WTC11 (cell line): ENCODE data around the gene ZNF324B. TPM values are rescaled to one million over a fixed set of nuclear protein-coding genes. Genes with fewer than 3 reads are reported as not detected.

ENCODE experiments used
- AFF4 ChIP-seq: sonication (generic); formaldehyde crosslinking; IDR thresholded peaks from 2 replicates; pipeline ENCODE4 v1.8.1; 2023; ENCODE audit warnings: mild to moderate bottlenecking, missing genetic modification reagents, borderline replicate concordance
- ATF2 ChIP-seq: sonication (generic); formaldehyde crosslinking; IDR thresholded peaks from 2 replicates; pipeline ENCODE4 v1.8.1; 2022; ENCODE audit warnings: low read depth, missing genetic modification reagents, borderline replicate concordance
- FOXP4 ChIP-seq: sonication (generic); formaldehyde crosslinking; IDR thresholded peaks from 2 replicates; pipeline ENCODE4 v1.8.0; 2022; ENCODE audit warnings: mild to moderate bottlenecking, missing genetic modification reagents
- NR3C1 ChIP-seq: sonication (generic); formaldehyde crosslinking; conservative IDR thresholded peaks from 2 replicates; pipeline ENCODE4 v1.8.1; 2023; ENCODE audit warnings: low read depth, mild to moderate bottlenecking, missing genetic modification reagents
- TCF7 ChIP-seq: sonication (generic); formaldehyde crosslinking; IDR thresholded peaks from 2 replicates; pipeline ENCODE4 v1.8.0; 2022; ENCODE audit warnings: mild to moderate bottlenecking, low read depth, missing genetic modification reagents, moderate library complexity
- USF1 ChIP-seq: sonication (generic); formaldehyde crosslinking; IDR thresholded peaks from 2 replicates; pipeline ENCODE4 v1.8.0; 2022; ENCODE audit warnings: mild to moderate bottlenecking, missing genetic modification reagents
- ZBTB21 ChIP-seq: sonication (generic); formaldehyde crosslinking; IDR thresholded peaks from 2 replicates; pipeline ENCODE4 v1.8.1; 2023; ENCODE audit warnings: mild to moderate bottlenecking, missing genetic modification reagents, borderline replicate concordance
- ZNF263 ChIP-seq: sonication (generic); formaldehyde crosslinking; IDR thresholded peaks from 2 replicates; pipeline ENCODE4 v1.8.1; 2022; ENCODE audit warnings: low read depth, mild to moderate bottlenecking, moderate library complexity, missing genetic modification reagents
- ZNF317 ChIP-seq: sonication (generic); formaldehyde crosslinking; IDR thresholded peaks from 2 replicates; pipeline ENCODE4 v1.8.1; 2023; ENCODE audit warnings: low read depth, mild to moderate bottlenecking, moderate library complexity, missing genetic modification reagents, borderline replicate concordance
- total RNA-seq: library from RNA; stranded (reverse); gene quantifications from 3 replicates; pipeline ENCODE4 v1.2.3, GENCODE V29; 2021
- TF ChIP-seq, protein P1 (sequence below): sonication (generic); formaldehyde crosslinking; IDR thresholded peaks from 2 replicates; pipeline ENCODE4 v1.8.0; 2023; ENCODE audit warnings: missing genetic modification reagents, mild to moderate bottlenecking, borderline replicate concordance
- TF ChIP-seq, protein P2 (sequence below): fragments of 250-450 bp; sonication (Bioruptor Pico); IDR thresholded peaks from 2 replicates; pipeline ENCODE4 v1.9.0; 2021; ENCODE audit warnings: mild to moderate bottlenecking, borderline replicate concordance
- TF ChIP-seq, protein P3 (sequence below): fragments of 250-450 bp; sonication (Bioruptor Pico); IDR thresholded peaks from 2 replicates; pipeline ENCODE4 v1.9.0; 2021; ENCODE audit warnings: mild to moderate bottlenecking
- TF ChIP-seq, protein P4 (sequence below): sonication (generic); formaldehyde crosslinking; IDR thresholded peaks from 2 replicates; pipeline ENCODE4 v1.8.1; 2022; ENCODE audit warnings: missing genetic modification reagents, borderline replicate concordance

Gene ZNF324B
- total RNA-seq, 1 experiment from 2014 or later, result 4.0 TPM

DNA sequence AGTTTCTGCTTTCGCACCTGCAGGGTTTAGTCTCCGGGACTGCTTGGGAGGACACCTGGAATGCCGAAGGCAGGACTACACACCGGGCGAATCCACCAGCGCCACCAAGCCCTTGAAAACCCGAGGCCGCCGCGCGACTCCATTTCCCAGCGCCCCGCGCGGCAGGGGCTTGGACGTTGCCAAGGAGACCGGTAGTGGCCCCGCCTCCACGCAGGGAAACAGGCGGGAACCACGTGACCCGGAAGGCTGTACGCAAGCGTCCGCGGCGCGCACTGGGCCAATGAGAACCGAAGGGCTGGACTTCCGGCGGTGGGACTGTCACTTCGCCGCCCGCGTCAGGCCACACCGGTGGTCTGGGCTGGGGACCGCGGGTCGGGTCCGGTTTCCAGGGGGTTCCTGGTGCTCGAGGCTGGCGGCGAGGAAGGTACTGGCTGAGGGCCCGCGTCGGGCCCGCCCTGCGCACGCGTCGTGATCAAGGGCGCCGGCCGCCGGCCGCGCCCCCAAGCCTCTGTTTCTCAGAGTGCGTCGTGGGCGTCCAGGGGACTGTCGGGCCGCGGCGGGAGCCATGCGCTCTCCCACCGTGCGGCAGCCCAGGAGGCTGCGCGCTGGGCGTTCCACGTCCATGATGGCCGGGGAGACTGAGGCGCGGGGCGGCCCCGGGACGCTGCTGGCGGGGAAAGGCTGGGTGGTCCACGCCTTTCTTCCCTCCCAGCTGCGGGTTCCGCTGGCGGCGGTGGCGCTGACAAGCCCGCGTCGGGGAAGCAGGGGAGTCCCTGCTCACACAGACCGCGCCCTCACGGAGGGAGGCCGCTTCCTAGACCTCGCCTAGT lies 15.6 kb downstream of the ZNF324B start, which contains the start of gene ZNF324 (continued):
- TF ChIP-seq, protein P1, sequence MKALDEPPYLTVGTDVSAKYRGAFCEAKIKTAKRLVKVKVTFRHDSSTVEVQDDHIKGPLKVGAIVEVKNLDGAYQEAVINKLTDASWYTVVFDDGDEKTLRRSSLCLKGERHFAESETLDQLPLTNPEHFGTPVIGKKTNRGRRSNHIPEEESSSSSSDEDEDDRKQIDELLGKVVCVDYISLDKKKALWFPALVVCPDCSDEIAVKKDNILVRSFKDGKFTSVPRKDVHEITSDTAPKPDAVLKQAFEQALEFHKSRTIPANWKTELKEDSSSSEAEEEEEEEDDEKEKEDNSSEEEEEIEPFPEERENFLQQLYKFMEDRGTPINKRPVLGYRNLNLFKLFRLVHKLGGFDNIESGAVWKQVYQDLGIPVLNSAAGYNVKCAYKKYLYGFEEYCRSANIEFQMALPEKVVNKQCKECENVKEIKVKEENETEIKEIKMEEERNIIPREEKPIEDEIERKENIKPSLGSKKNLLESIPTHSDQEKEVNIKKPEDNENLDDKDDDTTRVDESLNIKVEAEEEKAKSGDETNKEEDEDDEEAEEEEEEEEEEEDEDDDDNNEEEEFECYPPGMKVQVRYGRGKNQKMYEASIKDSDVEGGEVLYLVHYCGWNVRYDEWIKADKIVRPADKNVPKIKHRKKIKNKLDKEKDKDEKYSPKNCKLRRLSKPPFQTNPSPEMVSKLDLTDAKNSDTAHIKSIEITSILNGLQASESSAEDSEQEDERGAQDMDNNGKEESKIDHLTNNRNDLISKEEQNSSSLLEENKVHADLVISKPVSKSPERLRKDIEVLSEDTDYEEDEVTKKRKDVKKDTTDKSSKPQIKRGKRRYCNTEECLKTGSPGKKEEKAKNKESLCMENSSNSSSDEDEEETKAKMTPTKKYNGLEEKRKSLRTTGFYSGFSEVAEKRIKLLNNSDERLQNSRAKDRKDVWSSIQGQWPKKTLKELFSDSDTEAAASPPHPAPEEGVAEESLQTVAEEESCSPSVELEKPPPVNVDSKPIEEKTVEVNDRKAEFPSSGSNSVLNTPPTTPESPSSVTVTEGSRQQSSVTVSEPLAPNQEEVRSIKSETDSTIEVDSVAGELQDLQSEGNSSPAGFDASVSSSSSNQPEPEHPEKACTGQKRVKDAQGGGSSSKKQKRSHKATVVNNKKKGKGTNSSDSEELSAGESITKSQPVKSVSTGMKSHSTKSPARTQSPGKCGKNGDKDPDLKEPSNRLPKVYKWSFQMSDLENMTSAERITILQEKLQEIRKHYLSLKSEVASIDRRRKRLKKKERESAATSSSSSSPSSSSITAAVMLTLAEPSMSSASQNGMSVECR, result no peak
- TF ChIP-seq USF1 (CRISPR knock-in tag), result peak; percentile 97
- TF ChIP-seq AFF4 (CRISPR knock-in tag), result no peak
- no peak for TF ChIP-seq ZNF263 (CRISPR knock-in tag)
- TF ChIP-seq ZNF317 (CRISPR knock-in tag), result no peak
- TF ChIP-seq, protein P2, sequence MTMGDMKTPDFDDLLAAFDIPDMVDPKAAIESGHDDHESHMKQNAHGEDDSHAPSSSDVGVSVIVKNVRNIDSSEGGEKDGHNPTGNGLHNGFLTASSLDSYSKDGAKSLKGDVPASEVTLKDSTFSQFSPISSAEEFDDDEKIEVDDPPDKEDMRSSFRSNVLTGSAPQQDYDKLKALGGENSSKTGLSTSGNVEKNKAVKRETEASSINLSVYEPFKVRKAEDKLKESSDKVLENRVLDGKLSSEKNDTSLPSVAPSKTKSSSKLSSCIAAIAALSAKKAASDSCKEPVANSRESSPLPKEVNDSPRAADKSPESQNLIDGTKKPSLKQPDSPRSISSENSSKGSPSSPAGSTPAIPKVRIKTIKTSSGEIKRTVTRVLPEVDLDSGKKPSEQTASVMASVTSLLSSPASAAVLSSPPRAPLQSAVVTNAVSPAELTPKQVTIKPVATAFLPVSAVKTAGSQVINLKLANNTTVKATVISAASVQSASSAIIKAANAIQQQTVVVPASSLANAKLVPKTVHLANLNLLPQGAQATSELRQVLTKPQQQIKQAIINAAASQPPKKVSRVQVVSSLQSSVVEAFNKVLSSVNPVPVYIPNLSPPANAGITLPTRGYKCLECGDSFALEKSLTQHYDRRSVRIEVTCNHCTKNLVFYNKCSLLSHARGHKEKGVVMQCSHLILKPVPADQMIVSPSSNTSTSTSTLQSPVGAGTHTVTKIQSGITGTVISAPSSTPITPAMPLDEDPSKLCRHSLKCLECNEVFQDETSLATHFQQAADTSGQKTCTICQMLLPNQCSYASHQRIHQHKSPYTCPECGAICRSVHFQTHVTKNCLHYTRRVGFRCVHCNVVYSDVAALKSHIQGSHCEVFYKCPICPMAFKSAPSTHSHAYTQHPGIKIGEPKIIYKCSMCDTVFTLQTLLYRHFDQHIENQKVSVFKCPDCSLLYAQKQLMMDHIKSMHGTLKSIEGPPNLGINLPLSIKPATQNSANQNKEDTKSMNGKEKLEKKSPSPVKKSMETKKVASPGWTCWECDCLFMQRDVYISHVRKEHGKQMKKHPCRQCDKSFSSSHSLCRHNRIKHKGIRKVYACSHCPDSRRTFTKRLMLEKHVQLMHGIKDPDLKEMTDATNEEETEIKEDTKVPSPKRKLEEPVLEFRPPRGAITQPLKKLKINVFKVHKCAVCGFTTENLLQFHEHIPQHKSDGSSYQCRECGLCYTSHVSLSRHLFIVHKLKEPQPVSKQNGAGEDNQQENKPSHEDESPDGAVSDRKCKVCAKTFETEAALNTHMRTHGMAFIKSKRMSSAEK (CRISPR knock-in tag), result no peak
- 0 out of 2 replicates have a peak, but pooled peaks have one; percentile 15 for TF ChIP-seq FOXP4
- TF ChIP-seq ATF2 (CRISPR knock-in tag), result no peak
- TF ChIP-seq NR3C1 (CRISPR knock-in tag), result no peak
- no peak for TF ChIP-seq ZBTB21 (CRISPR knock-in tag)
- TF ChIP-seq, protein P3, sequence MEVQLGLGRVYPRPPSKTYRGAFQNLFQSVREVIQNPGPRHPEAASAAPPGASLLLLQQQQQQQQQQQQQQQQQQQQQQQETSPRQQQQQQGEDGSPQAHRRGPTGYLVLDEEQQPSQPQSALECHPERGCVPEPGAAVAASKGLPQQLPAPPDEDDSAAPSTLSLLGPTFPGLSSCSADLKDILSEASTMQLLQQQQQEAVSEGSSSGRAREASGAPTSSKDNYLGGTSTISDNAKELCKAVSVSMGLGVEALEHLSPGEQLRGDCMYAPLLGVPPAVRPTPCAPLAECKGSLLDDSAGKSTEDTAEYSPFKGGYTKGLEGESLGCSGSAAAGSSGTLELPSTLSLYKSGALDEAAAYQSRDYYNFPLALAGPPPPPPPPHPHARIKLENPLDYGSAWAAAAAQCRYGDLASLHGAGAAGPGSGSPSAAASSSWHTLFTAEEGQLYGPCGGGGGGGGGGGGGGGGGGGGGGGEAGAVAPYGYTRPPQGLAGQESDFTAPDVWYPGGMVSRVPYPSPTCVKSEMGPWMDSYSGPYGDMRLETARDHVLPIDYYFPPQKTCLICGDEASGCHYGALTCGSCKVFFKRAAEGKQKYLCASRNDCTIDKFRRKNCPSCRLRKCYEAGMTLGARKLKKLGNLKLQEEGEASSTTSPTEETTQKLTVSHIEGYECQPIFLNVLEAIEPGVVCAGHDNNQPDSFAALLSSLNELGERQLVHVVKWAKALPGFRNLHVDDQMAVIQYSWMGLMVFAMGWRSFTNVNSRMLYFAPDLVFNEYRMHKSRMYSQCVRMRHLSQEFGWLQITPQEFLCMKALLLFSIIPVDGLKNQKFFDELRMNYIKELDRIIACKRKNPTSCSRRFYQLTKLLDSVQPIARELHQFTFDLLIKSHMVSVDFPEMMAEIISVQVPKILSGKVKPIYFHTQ (CRISPR knock-in tag), result no peak
- TF ChIP-seq TCF7 (CRISPR knock-in tag), result no peak
- TF ChIP-seq, protein P4, sequence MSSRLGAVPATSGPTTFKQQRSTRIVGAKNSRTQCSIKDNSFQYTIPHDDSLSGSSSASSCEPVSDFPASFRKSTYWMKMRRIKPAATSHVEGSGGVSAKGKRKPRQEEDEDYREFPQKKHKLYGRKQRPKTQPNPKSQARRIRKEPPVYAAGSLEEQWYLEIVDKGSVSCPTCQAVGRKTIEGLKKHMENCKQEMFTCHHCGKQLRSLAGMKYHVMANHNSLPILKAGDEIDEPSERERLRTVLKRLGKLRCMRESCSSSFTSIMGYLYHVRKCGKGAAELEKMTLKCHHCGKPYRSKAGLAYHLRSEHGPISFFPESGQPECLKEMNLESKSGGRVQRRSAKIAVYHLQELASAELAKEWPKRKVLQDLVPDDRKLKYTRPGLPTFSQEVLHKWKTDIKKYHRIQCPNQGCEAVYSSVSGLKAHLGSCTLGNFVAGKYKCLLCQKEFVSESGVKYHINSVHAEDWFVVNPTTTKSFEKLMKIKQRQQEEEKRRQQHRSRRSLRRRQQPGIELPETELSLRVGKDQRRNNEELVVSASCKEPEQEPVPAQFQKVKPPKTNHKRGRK (CRISPR knock-in tag), result no peak
